Mucosa of gallbladder (tissue), 1 donor: Measurements from ENCODE around the gene CDC34. TPM values are rescaled to one million over a fixed set of nuclear protein-coding genes. Genes with fewer than 3 reads are reported as not detected.

ENCODE experiments used
- DNase-seq: peaks from one replicate; pipeline ENCODE4 v3.0.0-alpha.2; 2020; ENCODE audit warnings: low spot score
- total RNA-seq: library from RNA; stranded (reverse); gene quantifications from one replicate; pipeline ENCODE4 v1.2.1, GENCODE V29; 2021
- donor health status: DM: no; HTN: no; CAD: no.

The CDC34 gene
- total RNA-seq, 1 donor from 2014 or later, result 53.3 TPM

DNA sequence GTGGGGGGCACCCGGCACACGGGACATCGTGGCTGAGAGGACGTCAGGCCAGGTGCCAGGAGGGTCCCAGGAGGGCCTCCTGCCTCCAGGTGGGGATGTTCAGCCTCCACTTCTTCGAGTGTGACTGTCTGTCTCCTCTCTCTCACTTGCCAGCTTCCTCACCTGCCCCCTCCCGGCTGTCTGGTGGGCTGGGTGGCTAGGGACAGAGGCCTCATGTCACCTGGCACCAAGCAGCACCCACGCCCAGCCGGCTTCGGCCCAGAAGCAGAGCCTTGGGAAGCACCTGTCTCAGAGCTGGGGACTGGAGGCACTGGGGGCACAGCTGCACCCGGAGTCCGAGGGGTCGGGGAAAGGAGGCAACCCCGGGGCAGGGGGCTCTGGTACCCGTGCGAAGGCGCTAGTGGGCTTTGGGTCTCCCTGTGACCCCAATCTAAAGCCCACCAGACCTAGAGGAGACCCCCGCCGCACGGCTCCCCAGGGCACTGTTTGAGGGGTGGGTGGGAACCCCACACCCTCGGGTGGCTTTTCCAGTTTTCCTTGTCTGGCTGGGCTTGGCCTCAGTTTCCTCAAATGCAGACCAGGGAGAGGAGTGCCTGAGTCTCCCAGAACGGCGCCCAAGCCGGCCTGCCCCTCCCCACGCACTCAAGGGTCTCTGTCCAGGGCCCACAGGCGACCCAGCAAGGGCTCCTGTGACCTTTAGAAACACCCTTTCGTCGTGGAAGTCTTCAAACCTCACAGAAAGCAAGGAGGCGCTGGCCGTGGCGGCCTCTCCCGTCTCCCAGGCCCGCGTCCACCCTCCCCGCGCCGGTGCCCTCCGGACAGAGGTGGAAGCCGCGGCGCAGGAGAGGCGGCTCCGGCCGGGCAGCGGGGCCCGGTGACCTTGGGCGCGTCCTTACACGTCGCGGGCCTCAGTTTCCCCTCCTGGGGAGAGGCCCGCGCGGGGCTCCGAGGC is 57.5 kb downstream of the CDC34 start:
- DNase-seq, result no peak

DNA sequence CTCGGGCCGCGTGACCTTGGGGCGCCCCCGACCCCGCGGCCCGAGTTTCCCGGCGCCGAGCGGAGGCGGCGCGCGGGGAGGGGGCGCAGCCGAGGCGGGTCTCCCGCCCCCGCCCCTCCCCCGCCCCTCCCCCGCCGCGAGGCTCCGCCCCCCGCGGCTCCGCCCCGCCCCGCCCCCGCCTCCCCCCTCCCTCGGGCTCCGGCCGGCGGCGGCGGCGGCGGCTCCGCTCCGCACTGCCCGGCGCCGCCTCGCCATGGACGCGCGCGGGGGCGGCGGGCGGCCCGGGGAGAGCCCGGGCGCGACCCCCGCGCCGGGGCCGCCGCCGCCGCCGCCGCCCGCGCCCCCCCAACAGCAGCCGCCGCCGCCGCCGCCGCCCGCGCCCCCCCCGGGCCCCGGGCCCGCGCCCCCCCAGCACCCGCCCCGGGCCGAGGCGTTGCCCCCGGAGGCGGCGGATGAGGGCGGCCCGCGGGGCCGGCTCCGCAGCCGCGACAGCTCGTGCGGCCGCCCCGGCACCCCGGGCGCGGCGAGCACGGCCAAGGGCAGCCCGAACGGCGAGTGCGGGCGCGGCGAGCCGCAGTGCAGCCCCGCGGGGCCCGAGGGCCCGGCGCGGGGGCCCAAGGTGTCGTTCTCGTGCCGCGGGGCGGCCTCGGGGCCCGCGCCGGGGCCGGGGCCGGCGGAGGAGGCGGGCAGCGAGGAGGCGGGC is 58.3 kb downstream of the CDC34 start, which contains the start of gene HCN2:
Gene HCN2, plus strand, starts transcription at position 189 of the 703 bp plus-strand sequence. Its CDS starts 65 bp downstream, at position 254.
- no peak for DNase-seq

DNA sequence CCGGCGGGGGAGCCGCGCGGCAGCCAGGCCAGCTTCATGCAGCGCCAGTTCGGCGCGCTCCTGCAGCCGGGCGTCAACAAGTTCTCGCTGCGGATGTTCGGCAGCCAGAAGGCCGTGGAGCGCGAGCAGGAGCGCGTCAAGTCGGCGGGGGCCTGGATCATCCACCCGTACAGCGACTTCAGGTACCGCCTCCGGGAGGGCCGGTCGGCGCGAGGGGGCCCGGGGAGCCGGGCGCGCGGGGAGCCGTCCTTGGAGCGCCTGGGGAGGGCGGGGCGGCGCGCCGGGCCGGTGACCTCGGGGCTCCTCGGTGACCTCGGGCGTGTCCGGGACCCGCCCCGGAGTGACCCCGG is 58.8 kb downstream of the CDC34 start:
- DNase-seq, result no peak

DNA sequence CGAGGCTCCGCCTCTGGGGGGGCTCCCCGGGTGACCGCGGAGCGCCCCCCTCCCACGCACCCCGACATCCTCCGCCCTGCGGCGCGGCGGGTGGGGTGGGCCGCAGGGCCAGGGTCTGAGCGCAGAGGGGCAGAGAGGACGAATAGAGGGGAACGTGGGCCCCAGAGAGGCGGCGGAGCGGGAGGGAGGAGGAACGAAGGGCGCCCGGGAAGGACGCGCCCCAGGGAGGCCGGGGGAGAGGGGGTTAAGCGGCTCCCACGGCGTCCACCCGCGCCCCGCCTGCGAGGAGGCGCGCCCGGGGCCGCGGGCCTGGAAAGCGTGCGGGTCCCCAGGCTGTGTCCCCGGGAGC is 59.2 kb downstream of the CDC34 start:
- no peak for DNase-seq

DNA sequence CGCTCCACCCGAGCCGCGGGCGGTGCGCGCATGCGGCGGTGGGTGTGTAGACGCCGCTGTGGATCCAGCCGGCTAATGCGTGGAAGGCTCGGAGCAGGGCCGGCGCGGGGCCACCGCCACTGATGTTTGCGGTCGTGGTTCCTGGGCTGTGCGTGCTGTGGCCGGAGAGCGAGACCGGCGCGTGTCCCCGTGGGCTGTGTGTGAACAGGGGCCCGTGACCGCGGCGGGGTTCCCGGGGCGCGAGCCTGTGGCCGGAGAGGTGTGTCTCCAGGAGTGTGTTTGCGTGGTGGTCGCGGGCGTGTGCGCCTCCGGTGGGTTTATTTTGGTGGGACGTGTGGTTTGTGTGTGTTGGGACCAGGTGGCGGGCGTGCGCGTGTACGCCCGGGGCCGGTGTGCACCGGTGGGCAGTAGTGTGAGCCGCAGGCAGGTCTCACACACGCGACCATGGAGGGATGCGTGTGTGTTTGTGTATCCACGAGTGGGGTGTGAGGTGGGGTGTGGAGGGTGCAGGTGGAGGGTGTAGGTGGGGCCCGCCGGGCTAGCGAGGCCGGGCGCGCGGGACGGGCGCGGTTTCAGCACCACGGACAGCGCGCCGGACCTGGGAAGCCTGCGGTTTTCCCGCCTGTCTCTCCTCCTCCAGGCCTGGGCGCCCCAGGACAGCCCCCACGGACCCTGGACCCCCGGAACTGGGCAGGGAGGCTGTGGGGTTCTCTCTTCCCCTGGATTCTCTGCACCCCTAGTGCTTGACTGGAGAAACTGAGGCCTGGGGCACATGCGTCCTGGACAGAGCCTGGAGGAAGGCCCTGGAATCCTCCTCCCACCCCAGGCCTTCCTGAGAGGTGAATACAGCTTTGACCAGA is 59.8 kb downstream of the CDC34 start:
- DNase-seq, result no peak

Other genes starting within 250 kb of the CDC34 start
- 224 TPM for gene PLPP2, start 240.4 kb upstream of the CDC34 start, total RNA-seq
- gene MIER2, start 187.0 kb upstream of the CDC34 start, total RNA-seq, result 27.9 TPM
- 172 TPM for gene C2CD4C, start 122.6 kb upstream of the CDC34 start, total RNA-seq
- 139 TPM for gene SHC2, start 70.7 kb upstream of the CDC34 start, total RNA-seq
- 5.8 TPM for gene MADCAM1, start 35.3 kb upstream of the CDC34 start, total RNA-seq
- gene TPGS1, start 24.3 kb upstream of the CDC34 start, total RNA-seq, result 33.8 TPM
- gene GZMM, start 12.3 kb downstream of the CDC34 start, total RNA-seq, result 2.7 TPM
- gene BSG, start 40.8 kb downstream of the CDC34 start, total RNA-seq, result 480 TPM
- 0.40 TPM for gene HCN2, start 58.1 kb downstream of the CDC34 start, total RNA-seq
- 56.0 TPM for gene POLRMT, start 101.8 kb downstream of the CDC34 start, total RNA-seq
- 0.17 TPM for gene FGF22, start 108.1 kb downstream of the CDC34 start, total RNA-seq
- gene RNF126, start 131.5 kb downstream of the CDC34 start, total RNA-seq, result 34.8 TPM
- 39.1 TPM for gene FSTL3, start 144.6 kb downstream of the CDC34 start, total RNA-seq
- not detected for gene PRSS57, start 163.7 kb downstream of the CDC34 start, total RNA-seq
- 26.1 TPM for gene PALM, start 177.2 kb downstream of the CDC34 start, total RNA-seq
- 79.4 TPM for gene MISP, start 219.4 kb downstream of the CDC34 start, total RNA-seq